GM12801 (cell line): Measurements from ENCODE around the gene CNPY4.

Experiments
- TF ChIP-seq, protein P1 (sequence below): IDR thresholded peaks from one replicate; pipeline ENCODE4 v1.5.1; 2011; ENCODE audit warnings: control low read depth; ENCODE audit not compliant: insufficient read length; ENCODE audit errors: extremely low read depth

The CNPY4 gene, protein sequence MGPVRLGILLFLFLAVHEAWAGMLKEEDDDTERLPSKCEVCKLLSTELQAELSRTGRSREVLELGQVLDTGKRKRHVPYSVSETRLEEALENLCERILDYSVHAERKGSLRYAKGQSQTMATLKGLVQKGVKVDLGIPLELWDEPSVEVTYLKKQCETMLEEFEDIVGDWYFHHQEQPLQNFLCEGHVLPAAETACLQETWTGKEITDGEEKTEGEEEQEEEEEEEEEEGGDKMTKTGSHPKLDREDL

GRCh38 chr7:100119072-100119969 is at the start of gene CNPY4, which contains the start of gene TAF6:
TSS of gene CNPY4 (plus strand) at chr7:100119634. CDS start at chr7:100119745, 111 bp downstream.
TSS of gene TAF6 (minus strand) at chr7:100119358. CDS start at chr7:100114209, 5,149 bp downstream.
- TF ChIP-seq, protein P1, sequence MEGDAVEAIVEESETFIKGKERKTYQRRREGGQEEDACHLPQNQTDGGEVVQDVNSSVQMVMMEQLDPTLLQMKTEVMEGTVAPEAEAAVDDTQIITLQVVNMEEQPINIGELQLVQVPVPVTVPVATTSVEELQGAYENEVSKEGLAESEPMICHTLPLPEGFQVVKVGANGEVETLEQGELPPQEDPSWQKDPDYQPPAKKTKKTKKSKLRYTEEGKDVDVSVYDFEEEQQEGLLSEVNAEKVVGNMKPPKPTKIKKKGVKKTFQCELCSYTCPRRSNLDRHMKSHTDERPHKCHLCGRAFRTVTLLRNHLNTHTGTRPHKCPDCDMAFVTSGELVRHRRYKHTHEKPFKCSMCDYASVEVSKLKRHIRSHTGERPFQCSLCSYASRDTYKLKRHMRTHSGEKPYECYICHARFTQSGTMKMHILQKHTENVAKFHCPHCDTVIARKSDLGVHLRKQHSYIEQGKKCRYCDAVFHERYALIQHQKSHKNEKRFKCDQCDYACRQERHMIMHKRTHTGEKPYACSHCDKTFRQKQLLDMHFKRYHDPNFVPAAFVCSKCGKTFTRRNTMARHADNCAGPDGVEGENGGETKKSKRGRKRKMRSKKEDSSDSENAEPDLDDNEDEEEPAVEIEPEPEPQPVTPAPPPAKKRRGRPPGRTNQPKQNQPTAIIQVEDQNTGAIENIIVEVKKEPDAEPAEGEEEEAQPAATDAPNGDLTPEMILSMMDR, result no peak

DNA sequence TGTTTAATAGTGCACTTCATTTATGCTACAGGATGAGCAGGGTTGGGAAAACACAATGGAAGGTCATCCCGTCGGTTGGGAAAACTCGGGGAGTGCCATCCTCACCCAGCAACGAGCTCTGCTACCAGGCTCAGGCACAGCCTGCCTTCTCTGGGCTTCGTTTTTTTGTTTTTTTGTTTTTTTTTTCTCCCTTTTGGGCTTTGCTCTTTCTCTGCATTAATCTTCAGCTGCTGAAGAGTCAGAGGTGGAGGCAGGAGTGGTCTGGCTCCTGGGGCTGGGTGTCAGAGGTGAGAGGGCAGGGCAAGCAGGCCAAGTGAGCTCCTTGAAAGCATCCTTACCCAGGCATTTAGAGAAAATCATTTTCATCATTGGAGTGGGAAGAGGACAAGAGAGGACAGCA is 49.4 kb upstream of the CNPY4 start:
- TF ChIP-seq, protein P1, result no peak

GRCh38 chr7:100071018-100071723 is 48.3 kb upstream of the CNPY4 start:
- TF ChIP-seq, protein P1, result no peak

DNA sequence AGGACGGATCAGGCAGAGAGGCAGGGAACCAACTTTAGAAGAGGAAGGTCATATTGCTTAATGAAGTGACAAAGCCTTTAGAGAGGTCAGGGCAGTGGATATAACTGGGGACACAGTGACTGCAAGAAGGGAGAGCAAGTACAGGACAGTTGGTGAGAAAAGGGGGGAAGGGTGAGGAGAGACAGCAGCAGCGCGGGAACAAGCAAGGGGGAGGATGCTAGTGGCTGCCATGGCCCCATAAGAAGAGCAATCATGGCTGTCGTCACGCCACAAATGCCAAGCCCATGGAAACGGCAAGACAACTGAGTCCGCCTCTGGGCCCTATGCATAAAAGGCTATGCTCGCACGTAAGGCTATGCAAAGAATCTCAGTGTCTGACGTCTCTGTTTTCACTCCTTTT is 47.0 kb upstream of the CNPY4 start:
- TF ChIP-seq, protein P1, result no peak

- TF ChIP-seq, protein P1, result no peak
Observed at GRCh38 chr7:100074841-100075240, 44.6 kb upstream of the CNPY4 start.

DNA sequence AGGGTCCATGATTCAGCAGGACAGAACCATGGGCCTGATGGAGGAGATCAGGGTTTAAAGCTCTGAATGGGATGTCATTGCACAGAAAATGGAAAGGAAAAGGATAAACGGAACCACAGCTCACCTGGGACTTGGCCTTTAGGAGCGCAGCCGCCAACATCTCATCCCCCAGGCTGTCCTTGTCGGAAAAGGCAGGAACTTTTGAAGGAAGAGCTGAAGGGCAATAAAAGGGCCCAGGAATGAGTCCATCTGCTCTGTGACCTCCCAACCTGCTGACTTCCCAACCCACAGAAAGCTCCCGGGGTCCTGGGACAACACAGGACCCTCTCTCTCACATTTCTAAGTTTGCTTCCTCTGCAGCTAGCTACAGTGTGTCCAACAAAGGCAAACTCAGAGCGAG is 44.0 kb upstream of the CNPY4 start:
- TF ChIP-seq, protein P1, result no peak

DNA sequence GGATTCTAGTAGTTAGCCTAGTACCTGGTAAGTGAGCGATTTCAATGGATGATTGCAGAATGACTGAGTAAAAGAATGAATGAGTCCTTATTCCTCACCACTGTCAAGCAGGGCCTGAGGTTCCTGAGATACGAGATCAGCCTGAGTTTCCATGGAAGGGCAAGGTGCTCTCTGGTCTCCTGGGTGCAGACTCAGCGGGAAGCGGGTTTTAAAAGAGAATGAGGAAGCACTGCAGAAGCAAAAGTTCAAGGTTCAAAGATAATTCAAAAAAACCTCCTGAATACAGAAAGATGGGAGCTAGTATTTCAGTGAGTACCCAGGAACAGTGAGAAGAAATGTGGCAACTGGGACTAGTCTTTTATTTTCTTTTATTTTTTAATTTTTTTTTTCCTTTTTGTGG is 42.2 kb upstream of the CNPY4 start:
- TF ChIP-seq, protein P1, result no peak
